Left lung (tissue), 10 donors: Measurements from ENCODE around the gene FBXW5. TPM values are rescaled to one million over a fixed set of nuclear protein-coding genes. Genes with fewer than 3 reads are reported as not detected.

ENCODE experiments used
- ATAC-seq: fragments of 200-7000 bp; cut with Tn5 transposase; one replicate; pipeline ENCODE4 v1.9.1; 2020; ENCODE audit warnings: moderate library complexity
- DNase-seq, 4 donors: peaks; one replicate each; pipeline ENCODE4 v3.0.0-alpha.2; 2013 to 2020
- H3K27ac ChIP-seq, 2 donors: fragments of 200-600 bp; sonication (generic) in 1 of 2; one replicate each; pipeline versions ENCODE4 v1.5.0 to v1.8.0; 2020 to 2021
- H3K27me3 ChIP-seq, 2 donors: fragments of 200-600 bp; sonication (generic) in 1 of 2; one replicate each; pipeline versions ENCODE4 v1.5.0 to v1.8.0; 2020 to 2021
- H3K36me3 ChIP-seq, 2 donors: fragments of 200-600 bp; sonication (generic) in 1 of 2; one replicate each; pipeline versions ENCODE4 v1.5.0 to v1.8.0; 2020 to 2021
- H3K4me1 ChIP-seq, 2 donors: fragments of 200-600 bp; one replicate each; pipeline ENCODE4 v1.8.0; 2021
- H3K4me3 ChIP-seq, 2 donors: fragments of 200-600 bp; sonication (generic) in 1 of 2; one replicate each; pipeline versions ENCODE4 v1.5.0 to v1.8.0; 2020 to 2021; ENCODE audit warnings: mild to moderate bottlenecking in 1 of 2
- H3K9me3 ChIP-seq, 2 donors: fragments of 200-600 bp; sonication (generic) in 1 of 2; one replicate each; pipeline versions ENCODE4 v1.5.0 to v1.8.0; 2020 to 2021
- CTCF ChIP-seq, 2 donors: fragments of 200-600 bp; sonication (generic) in 1 of 2; IDR thresholded peaks; one replicate each; pipeline versions ENCODE4 v1.5.0 to v1.8.0; 2021; ENCODE audit warnings: antibody characterized with exemption in 2 of 2
- intact Hi-C, 2 donors: fragments of 100-400 bp; cut with DNase I; formaldehyde crosslinking; loops; one replicate each; pipeline versions ENCODE4 v1.11.2 to v1.14.2; 2022
- polyA plus RNA-seq, 6 donors: library from polyadenylated mRNA; unstranded; fragments of 120-200 nt; gene quantifications; one replicate each; pipeline ENCODE4 v1.2.1, GENCODE V29; 2013; ENCODE audit not compliant: insufficient read length in 6 of 6
- total RNA-seq, 2 donors: library from RNA; stranded (reverse); fragmentation: NEBNext Ultra II Directional; extraction: Animal tissue kit (Norgen Biotek cat#: 25700); gene quantifications; one replicate each; pipeline ENCODE4 v1.2.1, GENCODE V29; 2021
- donor health status: DM: no; HTN: yes; CAD: no.
- donor health status: DM: no; HTN: no; CAD: no.

The FBXW5 gene
- total and polyA plus RNA-seq, 8 donors = 33.0 to 111 (median 47.7) TPM

- Histone ChIP-seq H3K27me3 (no peaks in the 10 kb centered on the region), H3K4me1 (peaks cover 2 to 26% of the 10 kb centered on the region in 2 donors), H3K36me3 (peaks cover 0 to 54% of the 10 kb centered on the region in 2 donors), H3K4me3 (no peak overlapping the region), H3K27ac (no peak overlapping the region), H3K9me3 (no peaks in the 10 kb centered on the region)
- no peak for TF ChIP-seq CTCF (IDR thresholded peaks at IDR 0.05)
- no peak for ATAC-seq
- DNase-seq = peak in 2 of 4 donors; percentile 19 to 60
- intact Hi-C loops = loop anchor here in 1 of 2 donors (10.0 kb wide), 1 partner anchor 85 kb away; the partner anchor contains the start of gene MAMDC4
Measured at GRCh38 chr9:136939431-136939995, 5.0 kb downstream of the FBXW5 start.

GRCh38 chr9:136937186-136938001, 7.1 kb downstream of the FBXW5 start:
- no peaks in the 10 kb centered on the region for H3K9me3 ChIP-seq
- peaks cover 0 to 46% of the 10 kb centered on the region in 2 donors for H3K36me3 ChIP-seq
- H3K27me3 ChIP-seq = no peaks in the 10 kb centered on the region
- intact Hi-C loops = loop anchor here in 1 of 2 donors (10.0 kb wide), 1 partner anchor 83 kb away; the partner anchor contains the start of gene MAMDC4
- no peak for TF ChIP-seq CTCF (IDR thresholded peaks at IDR 0.05)
- peaks cover 0 to 12% of the 10 kb centered on the region in 2 donors for H3K4me1 ChIP-seq
- H3K4me3 ChIP-seq = no peak overlapping the region
- H3K27ac ChIP-seq = no peak overlapping the region
- ATAC-seq (no peak), DNase-seq (peak in 1 of 4 donors; percentile 43)

- no peak overlapping the region for H3K27ac ChIP-seq
- DNase-seq (no peak), ATAC-seq (no peak)
- H3K36me3 ChIP-seq = peaks cover 0 to 40% of the 10 kb centered on the region in 2 donors
- H3K4me1 ChIP-seq = peaks cover 0 to 10% of the 10 kb centered on the region in 2 donors
- no peak overlapping the region for H3K4me3 ChIP-seq
- H3K9me3 ChIP-seq = no peaks in the 10 kb centered on the region
- TF ChIP-seq CTCF (IDR thresholded peaks at IDR 0.05) = no peak
- intact Hi-C loops = loop anchor here in 1 of 2 donors (10.0 kb wide), 1 partner anchor 82 kb away; the partner anchor contains the start of gene MAMDC4
- no peaks in the 10 kb centered on the region for H3K27me3 ChIP-seq
Measured at GRCh38 chr9:136936645-136937170, 7.8 kb downstream of the FBXW5 start.

- H3K36me3 ChIP-seq = peaks cover 0 to 29% of the 10 kb centered on the region in 2 donors
- intact Hi-C loops = loop anchor here in 1 of 2 donors (10.0 kb wide), 1 partner anchor 81 kb away; the partner anchor contains the start of gene MAMDC4
- H3K27me3 ChIP-seq = no peaks in the 10 kb centered on the region
- DNase-seq (no peak), ATAC-seq (no peak)
- H3K4me1 ChIP-seq = peaks cover 0 to 10% of the 10 kb centered on the region in 2 donors
- no peak for TF ChIP-seq CTCF (IDR thresholded peaks at IDR 0.05)
- H3K4me3 ChIP-seq = no peak overlapping the region
- H3K27ac ChIP-seq = no peak overlapping the region
- H3K9me3 ChIP-seq = no peaks in the 10 kb centered on the region
Measured at GRCh38 chr9:136935651-136936050, 8.9 kb downstream of the FBXW5 start.

GRCh38 chr9:136934277-136934676, 10.3 kb downstream of the FBXW5 start:
- no peak overlapping the region for H3K27ac ChIP-seq
- DNase-seq (no peak), ATAC-seq (no peak)
- H3K4me1 ChIP-seq = peaks cover 0 to 10% of the 10 kb centered on the region in 2 donors
- intact Hi-C loops = loop anchor here in 1 of 2 donors (10.0 kb wide), 1 partner anchor 79 kb away; the partner anchor contains the start of gene MAMDC4
- no peaks in the 10 kb centered on the region for H3K27me3 ChIP-seq
- no peaks in the 10 kb centered on the region for H3K9me3 ChIP-seq
- H3K4me3 ChIP-seq = no peak overlapping the region
- no peak for TF ChIP-seq CTCF (IDR thresholded peaks at IDR 0.05)
- peaks cover 0 to 15% of the 10 kb centered on the region in 2 donors for H3K36me3 ChIP-seq
